Vagina (tissue), 2 donors: ENCODE data around the gene BSG.
A peak's percentile ranks its signal among the peaks of the same experiment; 100 is the strongest.

Experiments
- POLR2A ChIP-seq, 2 donors: fragments of 450-650 bp; IDR thresholded peaks; one replicate each; pipeline ENCODE4 v1.6.1; 2017; ENCODE audit warnings: antibody characterized with exemption in 2 of 2, mild to moderate bottlenecking in 2 of 2, moderate library complexity in 2 of 2
- POLR2AphosphoS5 ChIP-seq, 2 donors: sonication (generic); formaldehyde crosslinking; IDR thresholded peaks; one replicate each; pipeline ENCODE4 v1.9.0; 2017; ENCODE audit warnings: antibody characterized with exemption in 2 of 2, mild to moderate bottlenecking in 2 of 2, low read depth in 1 of 2; ENCODE audit not compliant: insufficient read depth in 1 of 2
- TF ChIP-seq, protein P1 (sequence below), 3 experiments: fragments of 450-650 bp in 2 of 3; fragments of 200-600 bp in 1 of 3; sonication (generic) in 1 of 3; IDR thresholded peaks; one replicate each; pipeline ENCODE4 v1.5.1; 2017 to 2019; ENCODE audit warnings: antibody characterized with exemption in 3 of 3, mild to moderate bottlenecking in 2 of 3, moderate library complexity in 2 of 3

DNA sequence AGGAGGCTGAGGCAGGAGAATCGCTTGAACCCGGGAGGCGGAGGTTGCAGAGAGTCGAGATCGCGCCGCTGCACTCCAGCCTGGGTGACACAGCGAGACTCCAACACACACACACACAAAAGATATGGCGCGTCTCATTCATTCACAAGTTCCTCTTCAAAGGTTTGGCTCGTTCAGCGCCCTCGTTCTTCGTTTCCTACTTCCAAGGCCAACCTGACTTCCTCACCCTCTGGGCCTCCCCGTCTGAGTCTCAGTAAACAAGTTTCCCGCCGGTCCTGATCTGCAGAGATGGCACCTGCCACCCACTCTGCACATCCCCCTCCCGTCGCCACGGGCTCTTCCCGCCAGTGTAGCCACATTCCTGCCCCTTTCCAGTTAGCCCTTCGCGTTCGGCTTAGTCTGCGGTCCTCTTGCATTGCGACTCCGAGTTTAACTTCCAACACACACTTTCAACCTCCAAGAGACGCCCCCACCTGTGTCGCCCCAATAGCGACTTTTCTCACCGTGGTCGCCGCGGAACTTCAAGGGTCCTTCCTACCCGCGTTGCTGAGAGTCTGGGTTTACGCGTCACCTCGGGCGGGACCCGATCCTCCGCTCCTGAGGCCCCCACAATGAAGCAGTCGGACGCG lies 1.3 kb upstream of the BSG start:
- TF ChIP-seq, protein P1, sequence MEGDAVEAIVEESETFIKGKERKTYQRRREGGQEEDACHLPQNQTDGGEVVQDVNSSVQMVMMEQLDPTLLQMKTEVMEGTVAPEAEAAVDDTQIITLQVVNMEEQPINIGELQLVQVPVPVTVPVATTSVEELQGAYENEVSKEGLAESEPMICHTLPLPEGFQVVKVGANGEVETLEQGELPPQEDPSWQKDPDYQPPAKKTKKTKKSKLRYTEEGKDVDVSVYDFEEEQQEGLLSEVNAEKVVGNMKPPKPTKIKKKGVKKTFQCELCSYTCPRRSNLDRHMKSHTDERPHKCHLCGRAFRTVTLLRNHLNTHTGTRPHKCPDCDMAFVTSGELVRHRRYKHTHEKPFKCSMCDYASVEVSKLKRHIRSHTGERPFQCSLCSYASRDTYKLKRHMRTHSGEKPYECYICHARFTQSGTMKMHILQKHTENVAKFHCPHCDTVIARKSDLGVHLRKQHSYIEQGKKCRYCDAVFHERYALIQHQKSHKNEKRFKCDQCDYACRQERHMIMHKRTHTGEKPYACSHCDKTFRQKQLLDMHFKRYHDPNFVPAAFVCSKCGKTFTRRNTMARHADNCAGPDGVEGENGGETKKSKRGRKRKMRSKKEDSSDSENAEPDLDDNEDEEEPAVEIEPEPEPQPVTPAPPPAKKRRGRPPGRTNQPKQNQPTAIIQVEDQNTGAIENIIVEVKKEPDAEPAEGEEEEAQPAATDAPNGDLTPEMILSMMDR (IDR thresholded peaks at IDR 0.05): no peak
- TF ChIP-seq POLR2AphosphoS5 (IDR thresholded peaks at IDR 0.05; ENCODE audit: insufficient read depth in 1 of 2, low read depth in 1 of 2): peak in 1 of 2 donors; percentile 35
- TF ChIP-seq POLR2A (IDR thresholded peaks at IDR 0.05): no peak
